Neural progenitor cell (in vitro differentiated cells): ENCODE data around the gene PSMD6. TPM values are rescaled to one million over a fixed set of nuclear protein-coding genes. Genes with fewer than 3 reads are reported as not detected.

Experiments
- DNase-seq: peaks from one replicate; pipeline ENCODE4 v3.0.0-alpha.2; 2016; ENCODE audit warnings: low spot score
- H2AFZ ChIP-seq: fragments of 200-600 bp; sonication (generic); replicated peaks from 2 replicates; pipeline ENCODE4 v1.6.1; 2016; ENCODE audit warnings: antibody characterized with exemption
- H3F3A ChIP-seq: fragments of 200-600 bp; sonication (generic); 2 replicates; pipeline ENCODE4 v1.6.1; 2016; ENCODE audit warnings: antibody characterized with exemption, low read depth
- H3K27ac ChIP-seq: fragments of 200-600 bp; sonication (generic); 2 replicates; pipeline ENCODE4 v1.5.1; 2016; ENCODE audit warnings: mild to moderate bottlenecking
- H3K27me3 ChIP-seq: fragments of 200-600 bp; sonication (generic); 2 replicates; pipeline ENCODE4 v1.6.1; 2016; ENCODE audit warnings: mild to moderate bottlenecking, moderate library complexity
- H3K36me3 ChIP-seq: fragments of 200-600 bp; sonication (generic); 2 replicates; pipeline ENCODE4 v1.5.1; 2016
- H3K4me1 ChIP-seq: fragments of 200-600 bp; sonication (generic); 2 replicates; pipeline ENCODE4 v1.6.1; 2016; ENCODE audit warnings: mixed run types
- H3K4me2 ChIP-seq: fragments of 200-600 bp; sonication (generic); 2 replicates; pipeline ENCODE4 v1.6.1; 2016
- H3K4me3 ChIP-seq: fragments of 200-600 bp; sonication (generic); 2 replicates; pipeline ENCODE4 v1.5.1; 2016
- H3K79me2 ChIP-seq: fragments of 200-600 bp; sonication (generic); 2 replicates; pipeline ENCODE4 v1.6.1; 2016; ENCODE audit warnings: low read depth
- H3K9ac ChIP-seq: fragments of 200-600 bp; sonication (generic); 2 replicates; pipeline ENCODE4 v1.6.1; 2016
- H3K9me3 ChIP-seq: fragments of 200-600 bp; sonication (generic); 2 replicates; pipeline ENCODE4 v1.5.1; 2016; ENCODE audit warnings: low read depth
- H4K20me1 ChIP-seq: fragments of 200-600 bp; sonication (generic); 2 replicates; pipeline ENCODE4 v1.6.1; 2016; ENCODE audit warnings: low read depth
- H3K27ac Mint-ChIP-seq: 3 replicates; pipeline ENCODE4 v1.8.0; 2021; ENCODE audit warnings: mixed read lengths
- H3K27me3 Mint-ChIP-seq: 2 replicates; pipeline ENCODE4 v1.8.0; 2022; ENCODE audit warnings: low read depth, mild to moderate bottlenecking, inconsistent platforms, moderate library complexity, mixed read lengths; ENCODE audit not compliant: insufficient read depth
- H3K36me3 Mint-ChIP-seq: 3 replicates; pipeline ENCODE4 v1.8.0; 2021; ENCODE audit warnings: mixed read lengths
- H3K4me1 Mint-ChIP-seq: 3 replicates; pipeline ENCODE4 v1.8.0; 2021; ENCODE audit warnings: mixed read lengths
- H3K4me3 Mint-ChIP-seq: 3 replicates; pipeline ENCODE4 v1.8.0; 2021; ENCODE audit warnings: mild to moderate bottlenecking, moderate library complexity, mixed read lengths
- H3K9me3 Mint-ChIP-seq: 3 replicates; pipeline ENCODE4 v1.8.0; 2020; ENCODE audit warnings: mixed read lengths
- EZH2 ChIP-seq: fragments of 200-600 bp; sonication (generic); IDR thresholded peaks from 2 replicates; pipeline ENCODE4 v1.6.1; 2017; ENCODE audit warnings: antibody characterized with exemption, mild to moderate bottlenecking, moderate library complexity
- EZH2phosphoT487 ChIP-seq: fragments of 200-600 bp; sonication (generic); IDR thresholded peaks from 2 replicates; pipeline ENCODE4 v1.6.1; 2017; ENCODE audit warnings: antibody characterized with exemption
- total RNA-seq: library from RNA; depleted of rRNA; stranded (reverse); fragments of >200 nt; gene quantifications from 2 replicates; pipeline ENCODE4 v1.2.3, GENCODE V29; 2015; ENCODE audit warnings: low replicate concordance
- TF ChIP-seq, protein P1 (sequence below): fragments of 200-600 bp; sonication (generic); IDR thresholded peaks from 2 replicates; pipeline ENCODE4 v1.5.1; 2017; ENCODE audit warnings: antibody characterized with exemption, mild to moderate bottlenecking

Gene PSMD6
- total RNA-seq, 1 donor from 2014 or later = 141 TPM

GRCh38 chr3:64047787-64048186 lies 24.5 kb upstream of the PSMD6 start:
- H3K9me3 ChIP-seq = no peaks in the 10 kb centered on the region
- Mint-ChIP-seq H3K36me3 (no peaks in the 10 kb centered on the region), H3K4me3 (no peak overlapping the region), H3K9me3 (no peaks in the 10 kb centered on the region), H3K4me1 (peaks cover 34% of the 10 kb centered on the region), H3K27ac (peak overlapping the region; percentile 80), H3K27me3 (peaks cover 5% of the 10 kb centered on the region)
- H3K9ac ChIP-seq = no peak overlapping the region
- no peak overlapping the region for H3K4me2 ChIP-seq
- H3K27ac ChIP-seq = no peak overlapping the region
- H3K27me3 ChIP-seq = no peaks in the 10 kb centered on the region
- peak overlapping the region; percentile 18 for H2AFZ ChIP-seq
- TF ChIP-seq EZH2phosphoT487 (no peak), EZH2 (no peak)
- TF ChIP-seq, protein P1, sequence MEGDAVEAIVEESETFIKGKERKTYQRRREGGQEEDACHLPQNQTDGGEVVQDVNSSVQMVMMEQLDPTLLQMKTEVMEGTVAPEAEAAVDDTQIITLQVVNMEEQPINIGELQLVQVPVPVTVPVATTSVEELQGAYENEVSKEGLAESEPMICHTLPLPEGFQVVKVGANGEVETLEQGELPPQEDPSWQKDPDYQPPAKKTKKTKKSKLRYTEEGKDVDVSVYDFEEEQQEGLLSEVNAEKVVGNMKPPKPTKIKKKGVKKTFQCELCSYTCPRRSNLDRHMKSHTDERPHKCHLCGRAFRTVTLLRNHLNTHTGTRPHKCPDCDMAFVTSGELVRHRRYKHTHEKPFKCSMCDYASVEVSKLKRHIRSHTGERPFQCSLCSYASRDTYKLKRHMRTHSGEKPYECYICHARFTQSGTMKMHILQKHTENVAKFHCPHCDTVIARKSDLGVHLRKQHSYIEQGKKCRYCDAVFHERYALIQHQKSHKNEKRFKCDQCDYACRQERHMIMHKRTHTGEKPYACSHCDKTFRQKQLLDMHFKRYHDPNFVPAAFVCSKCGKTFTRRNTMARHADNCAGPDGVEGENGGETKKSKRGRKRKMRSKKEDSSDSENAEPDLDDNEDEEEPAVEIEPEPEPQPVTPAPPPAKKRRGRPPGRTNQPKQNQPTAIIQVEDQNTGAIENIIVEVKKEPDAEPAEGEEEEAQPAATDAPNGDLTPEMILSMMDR = no peak
- no peak overlapping the region for H3K4me3 ChIP-seq
- H3F3A ChIP-seq = peaks cover 15% of the 10 kb centered on the region
- no peaks in the 10 kb centered on the region for H3K36me3 ChIP-seq
- no peak for DNase-seq
- peaks cover 36% of the 10 kb centered on the region for H3K4me1 ChIP-seq
- H3K79me2 ChIP-seq = no peaks in the 10 kb centered on the region
- no peaks in the 10 kb centered on the region for H4K20me1 ChIP-seq

DNA sequence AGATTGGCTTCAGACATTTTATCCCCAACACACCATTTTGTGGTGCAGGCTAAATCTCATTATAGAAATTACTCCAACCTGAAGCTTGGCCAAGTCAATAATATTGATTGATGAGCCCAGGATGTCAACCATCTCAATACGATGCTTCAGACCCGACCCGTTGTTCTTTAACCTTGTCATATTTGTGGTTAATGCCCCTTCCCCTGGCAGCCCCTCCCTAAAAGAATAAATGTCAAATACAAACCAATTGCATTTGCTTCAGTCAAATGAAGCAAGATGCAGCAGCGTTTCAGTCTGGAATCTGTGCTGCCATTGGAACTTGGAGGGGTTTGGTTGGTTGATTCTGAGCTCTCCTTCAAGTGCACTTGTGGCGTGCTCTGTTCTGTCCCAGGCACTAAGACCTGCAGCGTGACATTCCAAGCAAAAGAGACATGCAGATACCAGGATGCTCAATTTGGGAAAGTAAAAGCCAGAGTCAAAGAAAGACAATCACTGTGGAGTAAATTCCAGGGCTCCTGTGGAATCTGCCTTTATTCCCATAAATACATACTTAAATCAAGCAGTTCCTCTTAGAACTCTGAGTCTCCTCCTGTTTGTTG lies 23.8 kb upstream of the PSMD6 start:
- Histone ChIP-seq H3K27me3 (no peaks in the 10 kb centered on the region), H3K4me2 (no peak overlapping the region), H3K36me3 (no peaks in the 10 kb centered on the region), H3K27ac (no peak overlapping the region), H4K20me1 (no peaks in the 10 kb centered on the region), H3K9me3 (no peaks in the 10 kb centered on the region), H3K9ac (no peak overlapping the region), H3K4me1 (peaks cover 36% of the 10 kb centered on the region), H2AFZ (no peak overlapping the region), H3F3A (peaks cover 15% of the 10 kb centered on the region), H3K4me3 (no peak overlapping the region), H3K79me2 (no peaks in the 10 kb centered on the region)
- Mint-ChIP-seq H3K36me3 (no peaks in the 10 kb centered on the region), H3K4me3 (no peak overlapping the region), H3K27me3 (peaks cover 5% of the 10 kb centered on the region), H3K27ac (no peak overlapping the region), H3K9me3 (no peaks in the 10 kb centered on the region), H3K4me1 (peaks cover 33% of the 10 kb centered on the region)
- TF ChIP-seq, protein P1 = no peak
- TF ChIP-seq EZH2 (no peak), EZH2phosphoT487 (no peak)
- DNase-seq = no peak

- Mint-ChIP-seq H3K36me3 (no peaks in the 10 kb centered on the region), H3K27ac (no peak overlapping the region), H3K9me3 (no peaks in the 10 kb centered on the region), H3K4me1 (peaks cover 30% of the 10 kb centered on the region), H3K4me3 (no peak overlapping the region), H3K27me3 (peaks cover 5% of the 10 kb centered on the region)
- Histone ChIP-seq H3K4me2 (no peak overlapping the region), H3K9me3 (no peaks in the 10 kb centered on the region), H3K79me2 (no peaks in the 10 kb centered on the region), H3K27ac (no peak overlapping the region), H3F3A (peaks cover 15% of the 10 kb centered on the region), H4K20me1 (no peaks in the 10 kb centered on the region), H3K27me3 (no peaks in the 10 kb centered on the region), H3K36me3 (no peaks in the 10 kb centered on the region), H2AFZ (no peak overlapping the region), H3K4me1 (peaks cover 36% of the 10 kb centered on the region), H3K9ac (no peak overlapping the region), H3K4me3 (no peak overlapping the region)
- no peak for DNase-seq
- TF ChIP-seq EZH2phosphoT487 (no peak), EZH2 (no peak)
- TF ChIP-seq, protein P1 = no peak
Observed at GRCh38 chr3:64046592-64046991, 23.3 kb upstream of the PSMD6 start.
